ENCODE data around the gene MAN2C1. TPM values are rescaled to one million over a fixed set of nuclear protein-coding genes. Genes with fewer than 3 reads are reported as not detected.

The MAN2C1 gene
- total and polyA plus RNA-seq, 9 of the 15 experiments (the other 6 are each of a cell fraction or from before 2014, with no cell fraction given): 2.0 to 141 (median 39.9) TPM

- TF ChIP-seq, protein P1, sequence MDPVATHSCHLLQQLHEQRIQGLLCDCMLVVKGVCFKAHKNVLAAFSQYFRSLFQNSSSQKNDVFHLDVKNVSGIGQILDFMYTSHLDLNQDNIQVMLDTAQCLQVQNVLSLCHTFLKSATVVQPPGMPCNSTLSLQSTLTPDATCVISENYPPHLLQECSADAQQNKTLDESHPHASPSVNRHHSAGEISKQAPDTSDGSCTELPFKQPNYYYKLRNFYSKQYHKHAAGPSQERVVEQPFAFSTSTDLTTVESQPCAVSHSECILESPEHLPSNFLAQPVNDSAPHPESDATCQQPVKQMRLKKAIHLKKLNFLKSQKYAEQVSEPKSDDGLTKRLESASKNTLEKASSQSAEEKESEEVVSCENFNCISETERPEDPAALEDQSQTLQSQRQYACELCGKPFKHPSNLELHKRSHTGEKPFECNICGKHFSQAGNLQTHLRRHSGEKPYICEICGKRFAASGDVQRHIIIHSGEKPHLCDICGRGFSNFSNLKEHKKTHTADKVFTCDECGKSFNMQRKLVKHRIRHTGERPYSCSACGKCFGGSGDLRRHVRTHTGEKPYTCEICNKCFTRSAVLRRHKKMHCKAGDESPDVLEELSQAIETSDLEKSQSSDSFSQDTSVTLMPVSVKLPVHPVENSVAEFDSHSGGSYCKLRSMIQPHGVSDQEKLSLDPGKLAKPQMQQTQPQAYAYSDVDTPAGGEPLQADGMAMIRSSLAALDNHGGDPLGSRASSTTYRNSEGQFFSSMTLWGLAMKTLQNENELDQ (CRISPR knock-in tag; IDR thresholded peaks at IDR 0.05; ENCODE audit: borderline replicate concordance): no peak
- TF ChIP-seq ZNF780A (CRISPR knock-in tag; IDR thresholded peaks at IDR 0.05): no peak
- TF ChIP-seq BCLAF1 (IDR thresholded peaks at IDR 0.05; ENCODE audit: borderline replicate concordance in 1 of 2, control insufficient read depth in 1 of 2, low read depth in 2 of 2, low read length in 1 of 2): peak in 1 of 2 experiments; percentile 97; a peak in 2 of 4 replicates
- no peak for TF ChIP-seq ZNF444 (CRISPR knock-in tag; IDR thresholded peaks at IDR 0.05)
- peak; percentile 97 for TF ChIP-seq SUPT5H (IDR thresholded peaks at IDR 0.05)
- TF ChIP-seq TAF15 (IDR thresholded peaks at IDR 0.05; ENCODE audit: low read depth, low read length): no peak
- TF ChIP-seq, protein P2, sequence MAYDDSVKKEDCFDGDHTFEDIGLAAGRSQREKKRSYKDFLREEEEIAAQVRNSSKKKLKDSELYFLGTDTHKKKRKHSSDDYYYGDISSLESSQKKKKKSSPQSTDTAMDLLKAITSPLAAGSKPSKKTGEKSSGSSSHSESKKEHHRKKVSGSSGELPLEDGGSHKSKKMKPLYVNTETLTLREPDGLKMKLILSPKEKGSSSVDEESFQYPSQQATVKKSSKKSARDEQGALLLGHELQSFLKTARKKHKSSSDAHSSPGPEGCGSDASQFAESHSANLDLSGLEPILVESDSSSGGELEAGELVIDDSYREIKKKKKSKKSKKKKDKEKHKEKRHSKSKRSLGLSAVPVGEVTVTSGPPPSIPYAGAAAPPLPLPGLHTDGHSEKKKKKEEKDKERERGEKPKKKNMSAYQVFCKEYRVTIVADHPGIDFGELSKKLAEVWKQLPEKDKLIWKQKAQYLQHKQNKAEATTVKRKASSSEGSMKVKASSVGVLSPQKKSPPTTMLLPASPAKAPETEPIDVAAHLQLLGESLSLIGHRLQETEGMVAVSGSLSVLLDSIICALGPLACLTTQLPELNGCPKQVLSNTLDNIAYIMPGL (CRISPR knock-in tag; IDR thresholded peaks at IDR 0.05): peak; percentile 47; the same call in 1 of the 2 replicates
- no peak for TF ChIP-seq KDM1A (IDR thresholded peaks at IDR 0.05)
- TF ChIP-seq, protein P3, sequence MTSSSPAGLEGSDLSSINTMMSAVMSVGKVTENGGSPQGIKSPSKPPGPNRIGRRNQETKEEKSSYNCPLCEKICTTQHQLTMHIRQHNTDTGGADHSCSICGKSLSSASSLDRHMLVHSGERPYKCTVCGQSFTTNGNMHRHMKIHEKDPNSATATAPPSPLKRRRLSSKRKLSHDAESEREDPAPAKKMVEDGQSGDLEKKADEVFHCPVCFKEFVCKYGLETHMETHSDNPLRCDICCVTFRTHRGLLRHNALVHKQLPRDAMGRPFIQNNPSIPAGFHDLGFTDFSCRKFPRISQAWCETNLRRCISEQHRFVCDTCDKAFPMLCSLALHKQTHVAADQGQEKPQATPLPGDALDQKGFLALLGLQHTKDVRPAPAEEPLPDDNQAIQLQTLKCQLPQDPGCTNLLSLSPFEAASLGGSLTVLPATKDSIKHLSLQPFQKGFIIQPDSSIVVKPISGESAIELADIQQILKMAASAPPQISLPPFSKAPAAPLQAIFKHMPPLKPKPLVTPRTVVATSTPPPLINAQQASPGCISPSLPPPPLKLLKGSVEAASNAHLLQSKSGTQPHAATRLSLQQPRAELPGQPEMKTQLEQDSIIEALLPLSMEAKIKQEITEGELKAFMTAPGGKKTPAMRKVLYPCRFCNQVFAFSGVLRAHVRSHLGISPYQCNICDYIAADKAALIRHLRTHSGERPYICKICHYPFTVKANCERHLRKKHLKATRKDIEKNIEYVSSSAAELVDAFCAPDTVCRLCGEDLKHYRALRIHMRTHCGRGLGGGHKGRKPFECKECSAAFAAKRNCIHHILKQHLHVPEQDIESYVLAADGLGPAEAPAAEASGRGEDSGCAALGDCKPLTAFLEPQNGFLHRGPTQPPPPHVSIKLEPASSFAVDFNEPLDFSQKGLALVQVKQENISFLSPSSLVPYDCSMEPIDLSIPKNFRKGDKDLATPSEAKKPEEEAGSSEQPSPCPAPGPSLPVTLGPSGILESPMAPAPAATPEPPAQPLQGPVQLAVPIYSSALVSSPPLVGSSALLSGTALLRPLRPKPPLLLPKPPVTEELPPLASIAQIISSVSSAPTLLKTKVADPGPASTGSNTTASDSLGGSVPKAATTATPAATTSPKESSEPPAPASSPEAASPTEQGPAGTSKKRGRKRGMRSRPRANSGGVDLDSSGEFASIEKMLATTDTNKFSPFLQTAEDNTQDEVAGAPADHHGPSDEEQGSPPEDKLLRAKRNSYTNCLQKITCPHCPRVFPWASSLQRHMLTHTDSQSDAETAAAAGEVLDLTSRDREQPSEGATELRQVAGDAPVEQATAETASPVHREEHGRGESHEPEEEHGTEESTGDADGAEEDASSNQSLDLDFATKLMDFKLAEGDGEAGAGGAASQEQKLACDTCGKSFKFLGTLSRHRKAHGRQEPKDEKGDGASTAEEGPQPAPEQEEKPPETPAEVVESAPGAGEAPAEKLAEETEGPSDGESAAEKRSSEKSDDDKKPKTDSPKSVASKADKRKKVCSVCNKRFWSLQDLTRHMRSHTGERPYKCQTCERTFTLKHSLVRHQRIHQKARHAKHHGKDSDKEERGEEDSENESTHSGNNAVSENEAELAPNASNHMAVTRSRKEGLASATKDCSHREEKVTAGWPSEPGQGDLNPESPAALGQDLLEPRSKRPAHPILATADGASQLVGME (CRISPR knock-in tag; IDR thresholded peaks at IDR 0.05): no peak
- TF ChIP-seq TGIF2 (CRISPR knock-in tag; IDR thresholded peaks at IDR 0.05): peak; percentile 95
- TF ChIP-seq LARP7 (IDR thresholded peaks at IDR 0.05): 0 out of 2 replicates have a peak, but pooled peaks have one; percentile 68
- no peak for TF ChIP-seq HDAC6 (IDR thresholded peaks at IDR 0.05; ENCODE audit: low read depth, low read length)
Measured at GRCh38 chr15:75367913-75368688, at the start of gene MAN2C1 (continued).
